Activated B cell treated with CpG ODN at 0.5 μM for 24 hours (primary cell): ENCODE data around the gene THOC6. TPM values are rescaled to one million over a fixed set of nuclear protein-coding genes. Genes with fewer than 3 reads are reported as not detected.

Source experiments
- ATAC-seq: fragments of 200-7000 bp; cut with Tn5 transposase; one replicate; pipeline ENCODE4 v1.10.0; 2021; ENCODE audit warnings: low read depth, mild to moderate bottlenecking, moderate library complexity
- CTCF ChIA-PET: fragments of 350-600 bp; sonication (Branson Sonifier 250); formaldehyde crosslinking; loops from one replicate; lab custom pipeline; 2021; ENCODE audit warnings: antibody characterized with exemption; lab: Charles Lee
- POLR2A ChIA-PET: fragments of 350-600 bp; sonication (Branson Sonifier 250); formaldehyde crosslinking; loops from one replicate; lab custom pipeline; 2021; ENCODE audit warnings: antibody characterized with exemption; lab: Charles Lee
- DNase-seq: peaks from one replicate; pipeline ENCODE4 v3.0.0; 2022
- H3K27ac Mint-ChIP-seq: one replicate; pipeline ENCODE4 v1.8.0; 2020; ENCODE audit warnings: mixed read lengths
- H3K27me3 Mint-ChIP-seq: one replicate; pipeline ENCODE4 v1.8.0; 2021; ENCODE audit warnings: mixed read lengths
- H3K36me3 Mint-ChIP-seq: one replicate; pipeline ENCODE4 v1.8.0; 2021; ENCODE audit warnings: low read depth, mixed read lengths
- H3K4me1 Mint-ChIP-seq: one replicate; pipeline ENCODE4 v1.8.0; 2021; ENCODE audit warnings: mixed read lengths
- H3K4me3 Mint-ChIP-seq: one replicate; pipeline ENCODE4 v1.8.0; 2020; ENCODE audit warnings: mild to moderate bottlenecking, mixed read lengths
- H3K9me3 Mint-ChIP-seq: one replicate; pipeline ENCODE4 v1.8.0; 2020; ENCODE audit warnings: mixed read lengths
- intact Hi-C: fragments of 100-400 bp; cut with micrococcal nuclease; formaldehyde crosslinking; loops from one replicate; pipeline ENCODE4 v1.15.1; 2024
- total RNA-seq: library from RNA; stranded (reverse); gene quantifications from 2 replicates; pipeline ENCODE4 v1.2.3, GENCODE V29; 2022
- TF ChIP-seq, protein P1 (sequence below): fragments of 200-600 bp; IDR thresholded peaks from one replicate; pipeline ENCODE4 v1.8.0; 2022; ENCODE audit warnings: antibody characterized with exemption, mild to moderate bottlenecking

Gene THOC6
- total RNA-seq, 1 donor from 2014 or later = 45.8 TPM

GRCh38 chr16:3019594-3020246 is 4.1 kb upstream of the THOC6 start:
- CTCF ChIA-PET = interaction anchor here (0.8 to 2.4 kb wide), 4 partner anchors 9 to 111 kb away, joined by 3 to 12 read pairs (median 10); no protein-coding TSS in a partner anchor
- H3K9me3 Mint-ChIP-seq = no peaks in the 10 kb centered on the region
- ATAC-seq = no peak
- peaks cover 49% of the 10 kb centered on the region for H3K4me1 Mint-ChIP-seq
- POLR2A ChIA-PET = interaction anchor here (0.6 to 1.9 kb wide), 8 partner anchors 8 to 137 kb away, joined by 3 to 9 read pairs (median 3); partner anchors contain the start of genes FLYWCH2 and ZNF213
- DNase-seq = no peak
- H3K27me3 Mint-ChIP-seq = peaks cover 11% of the 10 kb centered on the region
- H3K4me3 Mint-ChIP-seq = peak overlapping the region; percentile 80
- TF ChIP-seq, protein P1, sequence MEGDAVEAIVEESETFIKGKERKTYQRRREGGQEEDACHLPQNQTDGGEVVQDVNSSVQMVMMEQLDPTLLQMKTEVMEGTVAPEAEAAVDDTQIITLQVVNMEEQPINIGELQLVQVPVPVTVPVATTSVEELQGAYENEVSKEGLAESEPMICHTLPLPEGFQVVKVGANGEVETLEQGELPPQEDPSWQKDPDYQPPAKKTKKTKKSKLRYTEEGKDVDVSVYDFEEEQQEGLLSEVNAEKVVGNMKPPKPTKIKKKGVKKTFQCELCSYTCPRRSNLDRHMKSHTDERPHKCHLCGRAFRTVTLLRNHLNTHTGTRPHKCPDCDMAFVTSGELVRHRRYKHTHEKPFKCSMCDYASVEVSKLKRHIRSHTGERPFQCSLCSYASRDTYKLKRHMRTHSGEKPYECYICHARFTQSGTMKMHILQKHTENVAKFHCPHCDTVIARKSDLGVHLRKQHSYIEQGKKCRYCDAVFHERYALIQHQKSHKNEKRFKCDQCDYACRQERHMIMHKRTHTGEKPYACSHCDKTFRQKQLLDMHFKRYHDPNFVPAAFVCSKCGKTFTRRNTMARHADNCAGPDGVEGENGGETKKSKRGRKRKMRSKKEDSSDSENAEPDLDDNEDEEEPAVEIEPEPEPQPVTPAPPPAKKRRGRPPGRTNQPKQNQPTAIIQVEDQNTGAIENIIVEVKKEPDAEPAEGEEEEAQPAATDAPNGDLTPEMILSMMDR = no peak
- peaks cover 5% of the 10 kb centered on the region for H3K36me3 Mint-ChIP-seq
- peak overlapping the region; percentile 59 for H3K27ac Mint-ChIP-seq
- intact Hi-C loops = loop anchor here (1.0 to 5.0 kb wide), 7 partner anchors 15 to 112 kb away; partner anchors contain the start of genes PAQR4 and ZSCAN10

DNA sequence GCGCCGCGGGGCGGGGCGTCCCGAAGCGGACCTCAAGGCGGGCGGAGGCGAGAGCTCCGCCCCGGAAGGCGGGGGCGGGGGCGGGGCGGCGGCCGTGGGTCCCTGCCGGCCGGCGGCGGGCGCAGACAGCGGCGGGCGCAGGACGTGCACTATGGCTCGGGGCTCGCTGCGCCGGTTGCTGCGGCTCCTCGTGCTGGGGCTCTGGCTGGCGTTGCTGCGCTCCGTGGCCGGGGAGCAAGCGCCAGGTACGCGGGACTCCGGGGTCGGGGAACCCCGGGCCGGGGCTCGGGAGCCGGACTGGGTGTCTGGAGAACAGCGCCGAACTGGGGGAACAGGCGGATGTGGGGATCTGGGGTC is 3.6 kb upstream of the THOC6 start, which contains the start of gene TNFRSF12A:
TNFRSF12A (plus strand) TSS at position 122 of the 357 bp plus-strand sequence; CDS start at position 152, 30 bp downstream.
- H3K9me3 Mint-ChIP-seq = no peaks in the 10 kb centered on the region
- intact Hi-C loops = loop anchor here (1.0 to 5.0 kb wide), 7 partner anchors 16 to 113 kb away; partner anchors contain the start of genes PAQR4 and ZSCAN10
- H3K4me3 Mint-ChIP-seq = peak within 1 kb of the TSS; percentile 92
- peak within 1 kb of the TSS; percentile 99 for H3K27ac Mint-ChIP-seq
- TF ChIP-seq, protein P1 = no peak
- H3K27me3 Mint-ChIP-seq = peaks cover 6% of the 10 kb centered on the region
- ChIA-PET CTCF (interaction anchor here (1.8 to 2.4 kb wide), 3 partner anchors 8 to 16 kb away, joined by 9 to 12 read pairs (median 11); no protein-coding TSS in a partner anchor), POLR2A (interaction anchor here (0.7 to 1.9 kb wide), 8 partner anchors 8 to 137 kb away, joined by 3 to 9 read pairs (median 4); partner anchors contain the start of genes FLYWCH2 and ZNF213)
- peaks cover 5% of the 10 kb centered on the region for H3K36me3 Mint-ChIP-seq
- ATAC-seq (peak; percentile 23), DNase-seq (peak; percentile 71)
- peaks cover 49% of the 10 kb centered on the region for H3K4me1 Mint-ChIP-seq

DNA sequence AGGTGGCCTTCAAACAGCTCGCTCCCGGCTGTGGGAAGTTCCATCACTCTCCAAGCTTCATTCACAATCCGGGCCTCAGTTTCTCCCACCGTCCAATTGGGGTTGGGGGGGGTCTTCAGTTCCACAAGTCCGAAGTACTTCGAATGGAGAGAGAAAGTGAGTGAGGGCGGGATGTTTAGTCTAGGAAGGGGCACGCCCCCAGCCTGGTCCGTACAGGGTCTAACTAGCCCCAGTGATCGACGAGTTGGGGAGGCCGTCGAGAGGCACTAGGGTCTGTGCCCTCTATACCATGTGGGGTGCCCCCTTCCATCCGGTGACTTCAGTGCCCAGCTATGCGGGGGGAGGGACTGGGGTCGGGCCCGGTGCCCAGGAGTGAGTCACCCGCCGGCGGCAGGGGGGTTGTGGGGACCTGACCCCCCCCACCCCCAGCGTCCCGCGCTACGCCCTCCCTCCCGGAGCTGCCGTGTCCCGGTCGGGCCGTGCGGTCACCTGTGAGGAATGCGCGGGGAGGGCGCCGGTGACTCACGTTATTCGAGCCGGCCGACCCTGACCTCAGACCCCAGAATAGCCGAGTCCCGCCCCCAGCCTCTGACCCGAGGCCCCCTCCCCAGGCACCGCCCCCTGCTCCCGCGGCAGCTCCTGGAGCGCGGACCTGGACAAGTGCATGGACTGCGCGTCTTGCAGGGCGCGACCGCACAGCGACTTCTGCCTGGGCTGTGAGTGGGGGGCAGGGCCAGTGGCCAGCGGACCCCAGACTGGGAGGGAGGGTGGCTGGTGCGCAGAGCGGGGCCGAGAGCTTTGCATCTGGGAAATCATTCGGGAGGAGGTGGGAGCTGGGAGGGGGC is 3.0 kb upstream of the THOC6 start:
- peak; percentile 38 for DNase-seq
- H3K27ac Mint-ChIP-seq = peak overlapping the region; percentile 99
- peak overlapping the region; percentile 92 for H3K4me3 Mint-ChIP-seq
- intact Hi-C loops = loop anchor here (1.0 to 5.0 kb wide), 7 partner anchors 17 to 114 kb away; partner anchors contain the start of genes PAQR4 and ZSCAN10
- H3K4me1 Mint-ChIP-seq = peaks cover 49% of the 10 kb centered on the region
- CTCF ChIA-PET = interaction anchor here (1.1 to 2.4 kb wide), 4 partner anchors 8 to 37 kb away, joined by 3 to 12 read pairs (median 10); no protein-coding TSS in a partner anchor
- no peaks in the 10 kb centered on the region for H3K9me3 Mint-ChIP-seq
- ATAC-seq = no peak
- peaks cover 6% of the 10 kb centered on the region for H3K27me3 Mint-ChIP-seq
- POLR2A ChIA-PET = interaction anchor here (0.6 to 3.9 kb wide), 10 partner anchors 7 to 1354 kb away, joined by 3 to 40 read pairs (median 5); partner anchors contain the start of genes FLYWCH2 and ZNF213
- TF ChIP-seq, protein P1 = no peak
- peaks cover 5% of the 10 kb centered on the region for H3K36me3 Mint-ChIP-seq

DNA sequence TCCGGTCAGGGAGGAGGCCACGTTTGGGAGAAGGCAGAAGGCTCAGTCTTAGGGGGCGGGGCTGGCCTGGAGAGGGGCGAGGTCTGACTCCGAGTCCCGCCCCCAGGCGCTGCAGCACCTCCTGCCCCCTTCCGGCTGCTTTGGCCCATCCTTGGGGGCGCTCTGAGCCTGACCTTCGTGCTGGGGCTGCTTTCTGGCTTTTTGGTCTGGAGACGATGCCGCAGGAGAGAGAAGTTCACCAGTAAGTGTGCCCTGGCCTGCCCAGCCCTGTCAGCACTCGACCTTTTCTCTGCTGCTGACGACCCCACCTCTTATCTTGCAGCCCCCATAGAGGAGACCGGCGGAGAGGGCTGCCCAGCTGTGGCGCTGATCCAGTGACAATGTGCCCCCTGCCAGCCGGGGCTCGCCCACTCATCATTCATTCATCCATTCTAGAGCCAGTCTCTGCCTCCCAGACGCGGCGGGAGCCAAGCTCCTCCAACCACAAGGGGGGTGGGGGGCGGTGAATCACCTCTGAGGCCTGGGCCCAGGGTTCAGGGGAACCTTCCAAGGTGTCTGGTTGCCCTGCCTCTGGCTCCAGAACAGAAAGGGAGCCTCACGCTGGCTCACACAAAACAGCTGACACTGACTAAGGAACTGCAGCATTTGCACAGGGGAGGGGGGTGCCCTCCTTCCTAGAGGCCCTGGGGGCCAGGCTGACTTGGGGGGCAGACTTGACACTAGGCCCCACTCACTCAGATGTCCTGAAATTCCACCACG is 2.2 kb upstream of the THOC6 start:
- Mint-ChIP-seq H3K36me3 (peaks cover 13% of the 10 kb centered on the region), H3K27ac (peak overlapping the region; percentile 99), H3K4me1 (peaks cover 49% of the 10 kb centered on the region), H3K4me3 (peak overlapping the region; percentile 92), H3K9me3 (no peaks in the 10 kb centered on the region), H3K27me3 (peaks cover 4% of the 10 kb centered on the region)
- POLR2A ChIA-PET = interaction anchor here (0.6 to 3.9 kb wide), 5 partner anchors 10 to 1355 kb away, joined by 5 to 40 read pairs (median 8); no protein-coding TSS in a partner anchor
- TF ChIP-seq, protein P1 = no peak
- peak; percentile 27 for ATAC-seq
- CTCF ChIA-PET = interaction anchor here (1.1 to 2.1 kb wide), 7 partner anchors 10 to 108 kb away, joined by 3 to 11 read pairs (median 5); no protein-coding TSS in a partner anchor
- intact Hi-C loops = loop anchor here (2.0 to 5.0 kb wide), 5 partner anchors 39 to 114 kb away; partner anchors contain the start of genes PAQR4 and ZSCAN10
- DNase-seq = peak; percentile 72
